Transverse colon (tissue), 4 donors: ENCODE data around the gene YWHAH. TPM values are rescaled to one million over a fixed set of nuclear protein-coding genes. Genes with fewer than 3 reads are reported as not detected.

Experiments
- DNase-seq: peaks from one replicate; pipeline ENCODE4 v3.0.0-alpha.2; 2019
- H3K27ac ChIP-seq, 4 donors: fragments of 200-600 bp; sonication (generic); 2 replicates each; pipeline ENCODE4 v1.5.1; 2016 to 2018; ENCODE audit warnings: inconsistent platforms in 4 of 4
- H3K27me3 ChIP-seq: fragments of 200-600 bp; sonication (generic); 2 replicates; pipeline ENCODE4 v1.5.1; 2017; ENCODE audit warnings: inconsistent platforms
- H3K36me3 ChIP-seq, 4 donors: fragments of 200-600 bp; sonication (generic); 2 replicates each; pipeline ENCODE4 v1.5.1; 2017 to 2019; ENCODE audit warnings: inconsistent platforms in 4 of 4
- H3K4me1 ChIP-seq, 4 donors: fragments of 200-600 bp; sonication (generic); 2 replicates each; pipeline ENCODE4 v1.5.1; 2017 to 2020; ENCODE audit warnings: inconsistent platforms in 4 of 4
- H3K4me3 ChIP-seq, 4 donors: fragments of 200-600 bp; sonication (generic); 1 replicate in 1 of 4; 2 replicates in 3 of 4; pipeline versions ENCODE4 v1.5.1 to v1.6.1; 2017 to 2019; ENCODE audit warnings: inconsistent platforms in 4 of 4
- H3K9me3 ChIP-seq, 2 donors: fragments of 200-600 bp; sonication (generic); 2 replicates each; pipeline ENCODE4 v1.5.1; 2017 to 2019; ENCODE audit warnings: inconsistent platforms in 2 of 2
- EP300 ChIP-seq: sonication (generic); formaldehyde crosslinking; IDR thresholded peaks from one replicate; pipeline ENCODE4 v1.6.1; 2017; ENCODE audit warnings: antibody characterized with exemption, low read depth
- POLR2A ChIP-seq: fragments of 450-650 bp; IDR thresholded peaks from one replicate; pipeline ENCODE4 v1.6.1; 2016; ENCODE audit warnings: antibody characterized with exemption, mild to moderate bottlenecking, moderate library complexity
- POLR2AphosphoS5 ChIP-seq, 3 donors: sonication (generic); formaldehyde crosslinking; IDR thresholded peaks; one replicate each; pipeline ENCODE4 v1.6.1; 2016; ENCODE audit warnings: antibody characterized with exemption in 3 of 3
- WGBS, 2 donors: methylation state at CpG; one replicate each; pipeline ENCODE4 v1.1.5; 2018; ENCODE audit warnings: low coverage in 1 of 2; 5-methylcytosine and 5-hydroxymethylcytosine counted together
- in situ Hi-C, 4 donors: fragments of 200-750 bp; cut with MboI; loops; one replicate each; pipeline versions ENCODE4 v1.15.0 to v1.15.1; 2017; ENCODE audit warnings: low sequenced_read_pairs in 3 of 4, low pct_ligation_motif_present in 1 of 4, low pct_unique_long_range_greater_than_20kb in 1 of 4
- intact Hi-C: fragments of 100-400 bp; cut with DNase I; formaldehyde crosslinking; loops from one replicate; pipeline ENCODE4 v1.15.1; 2023; ENCODE audit warnings: low total_unique reads
- total RNA-seq, 4 donors: library from RNA; depleted of rRNA; stranded (reverse); fragments of >200 nt; gene quantifications; one replicate each; pipeline ENCODE4 v1.1.0, GENCODE V29; 2016
- TF ChIP-seq, protein P1 (sequence below), 5 experiments: fragments of 200-600 bp in 3 of 5; fragments of 450-650 bp in 2 of 5; sonication (generic) in 3 of 5; IDR thresholded peaks; 1 replicate in 2 of 5; 2 replicates in 3 of 5; pipeline ENCODE4 v1.5.1; 2016 to 2017; ENCODE audit warnings: antibody characterized with exemption in 5 of 5, inconsistent platforms in 3 of 5, mild to moderate bottlenecking in 2 of 5, moderate library complexity in 1 of 5

The YWHAH gene
- total RNA-seq, 4 donors from 2014 or later: 83.7 to 155 (median 109) TPM

DNA sequence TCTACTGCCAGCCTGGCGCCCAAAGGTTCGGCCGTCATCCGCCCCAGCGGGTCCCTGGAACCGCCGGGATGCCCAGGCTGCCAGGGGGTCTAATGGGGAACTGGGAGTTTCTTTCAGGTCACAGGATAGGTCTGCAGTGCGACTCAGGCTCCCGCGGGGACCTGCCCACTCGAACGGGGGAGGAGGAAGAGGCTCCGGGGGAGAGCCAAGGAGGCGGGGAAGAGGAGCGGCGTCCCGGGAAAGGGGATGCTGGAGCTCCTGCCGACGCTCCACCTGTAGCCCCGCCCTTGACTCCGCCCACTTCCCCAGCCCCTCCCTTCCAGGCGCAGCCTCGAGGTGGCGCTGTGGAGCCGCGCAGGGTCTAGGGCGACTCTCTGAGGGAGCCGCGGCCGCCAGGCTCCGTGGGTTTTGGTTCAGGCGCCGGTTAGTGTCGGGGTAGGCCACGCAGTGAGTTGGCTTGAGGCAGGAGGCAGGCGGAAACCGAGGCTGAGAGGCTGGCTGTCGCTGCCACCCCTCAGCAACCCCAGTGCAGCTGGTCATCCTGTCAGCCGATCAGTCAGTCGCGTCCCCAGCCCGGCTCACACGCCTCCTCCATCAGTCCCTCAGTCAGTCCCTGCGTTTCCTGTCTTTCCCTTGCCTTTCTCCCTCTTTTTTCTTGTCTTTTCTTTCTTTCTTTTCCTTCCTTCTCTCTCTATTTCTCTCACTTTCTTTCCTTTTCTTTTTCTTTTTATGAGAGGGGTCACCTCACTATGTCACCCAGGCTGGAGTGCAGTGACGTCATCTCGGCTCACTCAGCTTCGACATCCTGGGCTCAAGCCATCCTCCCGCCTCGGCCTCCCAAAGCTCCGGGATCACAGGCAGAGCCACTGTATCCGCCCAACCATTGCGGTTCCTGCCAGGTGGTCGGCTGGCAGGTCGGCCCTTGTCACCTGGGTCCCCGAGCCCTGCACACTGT lies 26.4 kb downstream of the YWHAH start:
- Histone ChIP-seq H3K36me3 (no peaks in the 10 kb centered on the region), H3K4me1 (peaks cover 4 to 37% (median 16%) of the 10 kb centered on the region in 4 donors), H3K27me3 (no peaks in the 10 kb centered on the region), H3K4me3 (peak overlapping the region in 3 of 4 donors; percentile 25 to 51 (median 36)), H3K27ac (peak overlapping the region in 3 of 4 donors; percentile 9 to 51 (median 37)), H3K9me3 (no peaks in the 10 kb centered on the region)
- intact Hi-C loops (loop anchor here (10.0 kb wide), 1 partner anchor 294 kb away; no protein-coding TSS in a partner anchor), in situ Hi-C loops (loop anchor here (10.0 to 25.0 kb wide), 4 partner anchors 104 to 492 kb away; partner anchors contain the start of genes PISD (in 2 of the 4), BPIFC (in 1 of the 4) and FBXO7 (in 1 of the 4))
- 7 to 12% methylated on average over 8 to 47 of the region's 55 CpGs for WGBS, 2 donors
- DNase-seq: peak; percentile 91
- TF ChIP-seq EP300: no peak
- TF ChIP-seq POLR2A: peak; percentile 38
- TF ChIP-seq, protein P1, sequence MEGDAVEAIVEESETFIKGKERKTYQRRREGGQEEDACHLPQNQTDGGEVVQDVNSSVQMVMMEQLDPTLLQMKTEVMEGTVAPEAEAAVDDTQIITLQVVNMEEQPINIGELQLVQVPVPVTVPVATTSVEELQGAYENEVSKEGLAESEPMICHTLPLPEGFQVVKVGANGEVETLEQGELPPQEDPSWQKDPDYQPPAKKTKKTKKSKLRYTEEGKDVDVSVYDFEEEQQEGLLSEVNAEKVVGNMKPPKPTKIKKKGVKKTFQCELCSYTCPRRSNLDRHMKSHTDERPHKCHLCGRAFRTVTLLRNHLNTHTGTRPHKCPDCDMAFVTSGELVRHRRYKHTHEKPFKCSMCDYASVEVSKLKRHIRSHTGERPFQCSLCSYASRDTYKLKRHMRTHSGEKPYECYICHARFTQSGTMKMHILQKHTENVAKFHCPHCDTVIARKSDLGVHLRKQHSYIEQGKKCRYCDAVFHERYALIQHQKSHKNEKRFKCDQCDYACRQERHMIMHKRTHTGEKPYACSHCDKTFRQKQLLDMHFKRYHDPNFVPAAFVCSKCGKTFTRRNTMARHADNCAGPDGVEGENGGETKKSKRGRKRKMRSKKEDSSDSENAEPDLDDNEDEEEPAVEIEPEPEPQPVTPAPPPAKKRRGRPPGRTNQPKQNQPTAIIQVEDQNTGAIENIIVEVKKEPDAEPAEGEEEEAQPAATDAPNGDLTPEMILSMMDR (IDR thresholded peaks at IDR 0.05): peak; percentile 77 to 96 (median 93)
- TF ChIP-seq POLR2AphosphoS5 (IDR thresholded peaks at IDR 0.05): peak in 1 of 3 donors; percentile 26

DNA sequence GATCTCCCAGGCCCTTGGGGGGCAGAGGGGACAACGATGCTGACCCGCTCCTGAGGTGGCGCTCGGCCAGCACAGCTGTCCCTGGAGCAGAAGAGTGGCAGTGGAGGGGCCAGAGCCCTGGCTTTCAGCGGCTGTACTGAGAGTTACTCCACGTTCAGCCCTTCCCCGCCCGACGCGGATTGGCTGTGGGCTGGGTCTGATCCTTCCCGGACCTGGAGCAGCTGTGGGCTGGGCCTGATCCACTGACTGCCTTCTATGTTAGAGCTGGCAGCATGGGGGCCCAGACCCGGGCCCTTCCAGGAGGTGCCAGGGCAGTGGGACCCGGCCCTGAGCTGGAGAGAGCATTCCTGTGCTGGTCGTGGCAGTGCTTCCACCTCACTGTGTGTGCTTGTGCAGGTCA lies 27.8 kb downstream of the YWHAH start:
- DNase-seq: peak; percentile 28
- no peaks in the 10 kb centered on the region for H3K9me3 ChIP-seq
- no peak overlapping the region for H3K27ac ChIP-seq
- no peak for TF ChIP-seq POLR2A
- TF ChIP-seq EP300: no peak
- TF ChIP-seq, protein P1 (IDR thresholded peaks at IDR 0.05): no peak
- TF ChIP-seq POLR2AphosphoS5 (IDR thresholded peaks at IDR 0.05): no peak
- 69% methylated on average over 14 of the region's 14 CpGs; no CpG with 5 or more reads in 1 of the 2 donors for WGBS, 2 donors
- no peaks in the 10 kb centered on the region for H3K36me3 ChIP-seq
- intact Hi-C loops (loop anchor here (10.0 kb wide), 1 partner anchor 293 kb away; no protein-coding TSS in a partner anchor), in situ Hi-C loops (loop anchor here (10.0 to 25.0 kb wide), 4 partner anchors 103 to 490 kb away; partner anchors contain the start of genes PISD (in 2 of the 4), BPIFC (in 1 of the 4) and FBXO7 (in 1 of the 4))
- H3K4me3 ChIP-seq: no peak overlapping the region
- H3K27me3 ChIP-seq: no peaks in the 10 kb centered on the region
- H3K4me1 ChIP-seq: peaks cover 4 to 40% (median 16%) of the 10 kb centered on the region in 4 donors

DNA sequence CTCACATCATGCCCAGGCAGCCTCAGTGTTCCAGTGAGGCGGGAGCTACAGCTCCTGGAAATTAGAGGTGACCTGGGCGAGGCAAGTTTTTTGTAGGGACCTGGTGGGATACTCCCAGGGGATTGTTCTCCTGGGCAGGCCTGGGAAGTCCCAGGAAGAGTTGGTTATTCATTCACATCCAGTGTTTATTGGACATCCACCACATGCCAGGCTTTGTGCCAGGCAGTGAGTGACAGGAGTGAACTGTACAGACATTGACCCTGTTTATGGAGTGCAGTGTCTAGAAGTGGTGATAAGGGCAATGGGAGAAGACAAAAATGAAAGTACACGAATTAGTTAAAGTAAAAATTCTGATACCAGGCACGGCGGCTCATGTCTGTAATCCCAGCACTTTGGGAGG lies 29.4 kb downstream of the YWHAH start:
- peak; percentile 87 for DNase-seq
- Histone ChIP-seq H3K4me1 (peaks cover 4 to 43% (median 16%) of the 10 kb centered on the region in 4 donors), H3K9me3 (no peaks in the 10 kb centered on the region), H3K27ac (peak overlapping the region; percentile 65 to 79 (median 72)), H3K4me3 (peak overlapping the region in 1 of 4 donors; percentile 25), H3K27me3 (no peaks in the 10 kb centered on the region), H3K36me3 (no peaks in the 10 kb centered on the region)
- in situ Hi-C loops: loop anchor here (10.0 to 25.0 kb wide), 4 partner anchors 101 to 489 kb away; partner anchors contain the start of genes PISD (in 2 of the 4), BPIFC (in 1 of the 4) and FBXO7 (in 1 of the 4)
- intact Hi-C loops: loop anchor here (10.0 kb wide), 1 partner anchor 291 kb away; no protein-coding TSS in a partner anchor
- 42 to 55% methylated on average over 3 to 5 of the region's 5 CpGs for WGBS, 2 donors
- TF ChIP-seq EP300 (no peak), POLR2AphosphoS5 (IDR thresholded peaks at IDR 0.05) (peak in 2 of 3 donors; percentile 30 to 50)

DNA sequence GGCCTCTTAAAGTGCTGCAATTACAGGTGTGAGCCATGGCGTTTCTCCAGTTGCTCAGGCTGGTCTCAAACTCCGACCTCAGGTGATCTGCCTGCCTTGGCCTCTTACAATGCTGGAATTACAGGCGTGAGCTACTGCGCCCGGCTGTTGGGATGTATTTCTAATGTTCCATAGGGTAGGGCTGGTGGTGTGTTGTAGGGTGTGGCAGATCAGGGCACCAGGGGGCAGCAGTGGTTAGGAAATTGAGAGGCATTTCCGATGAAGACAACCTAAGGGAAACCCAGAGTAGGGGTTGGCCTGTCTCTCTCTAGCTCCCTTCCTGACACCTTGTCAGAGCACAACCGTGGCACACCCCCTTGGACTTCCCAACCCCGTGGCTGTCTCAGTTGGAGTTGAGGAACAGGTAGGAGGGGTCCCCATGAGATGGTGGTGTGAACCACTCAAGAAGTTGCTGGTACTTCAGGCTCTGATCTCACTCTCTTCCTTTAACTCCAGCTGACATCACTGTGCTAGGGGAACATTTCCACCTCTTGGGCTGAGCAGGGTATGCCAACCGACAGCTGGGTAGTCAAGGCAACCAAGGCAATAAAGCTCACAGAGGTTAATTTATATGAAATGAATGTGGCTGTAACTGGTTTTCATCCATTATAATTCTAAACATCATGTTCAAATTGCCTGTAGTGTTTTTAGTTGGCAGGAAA lies 33.0 kb downstream of the YWHAH start:
- DNase-seq: peak; percentile 91
- Histone ChIP-seq H3K4me3 (no peak overlapping the region), H3K27me3 (no peaks in the 10 kb centered on the region), H3K4me1 (peaks cover 0 to 25% (median 5%) of the 10 kb centered on the region in 4 donors), H3K9me3 (no peaks in the 10 kb centered on the region), H3K36me3 (no peaks in the 10 kb centered on the region), H3K27ac (no peak overlapping the region)
- in situ Hi-C loops: loop anchor here (5.0 to 25.0 kb wide), 6 partner anchors 98 to 485 kb away; partner anchors contain the start of genes BPIFC (in 2 of the 4), FBXO7 (in 2 of the 4) and SLC5A4 (in 1 of the 4)
- WGBS, 2 donors: 0 to 6% methylated on average over 1 to 9 of the region's 9 CpGs
- no peak for TF ChIP-seq EP300
- TF ChIP-seq, protein P1 (IDR thresholded peaks at IDR 0.05): peak; percentile 64 to 90 (median 75)
- TF ChIP-seq POLR2AphosphoS5 (IDR thresholded peaks at IDR 0.05): no peak
- TF ChIP-seq POLR2A: no peak
- intact Hi-C loops: loop anchor here (10.0 kb wide), 1 partner anchor 288 kb away; no protein-coding TSS in a partner anchor
